ENCODE results near the gene CCSER1.

The CCSER1 gene

GRCh38 chr4:90844241-90844640, 717.0 kb downstream of the CCSER1 start:
- no peak overlapping the region for H2BK120ac ChIP-seq (ENCODE audit: insufficient read depth, low read length, poor library complexity)
- H2AFZ ChIP-seq (ENCODE audit: insufficient read depth, low read length, poor library complexity) = no peak overlapping the region
- peaks cover 6% of the 10 kb centered on the region for H3K79me1 ChIP-seq (ENCODE audit: low read length)
- no peaks in the 10 kb centered on the region for H3K36me3 ChIP-seq (ENCODE audit: control insufficient read depth in 1 of 2, insufficient read depth in 2 of 2, low read length in 2 of 2)
- no peaks in the 10 kb centered on the region for H3K79me2 ChIP-seq (ENCODE audit: control insufficient read depth, insufficient read depth, low read length, poor library complexity)
- H2BK5ac ChIP-seq (ENCODE audit: low read depth, low read length, poor library complexity) = no peak overlapping the region
- no peak overlapping the region for H3K4me3 ChIP-seq (ENCODE audit: low read depth, low read length)
- DNase-seq = peak in 1 of 2 donors; percentile 26
- no peak overlapping the region for H4K8ac ChIP-seq (ENCODE audit: low read depth, low read length)
- no peak overlapping the region for H3K4me2 ChIP-seq (ENCODE audit: low read length)
- no peak overlapping the region for H4K91ac ChIP-seq (ENCODE audit: low read depth, low read length)
- no peak overlapping the region for H4K12ac ChIP-seq (ENCODE audit: low read depth, low read length)
- H3K27me3 ChIP-seq (ENCODE audit: insufficient read depth, low read length) = no peaks in the 10 kb centered on the region
- H3K14ac ChIP-seq (ENCODE audit: low read length) = no peak overlapping the region
- no peak overlapping the region for H3K18ac ChIP-seq (ENCODE audit: low read length)
- no peak overlapping the region for H2AK5ac ChIP-seq (ENCODE audit: low read length)
- no peak overlapping the region for H3K23ac ChIP-seq (ENCODE audit: low read length)
- no peak overlapping the region for H3K27ac ChIP-seq (ENCODE audit: low read depth, low read length)
- no peak overlapping the region for H3K9ac ChIP-seq (ENCODE audit: low read length)
- H3K4ac ChIP-seq (ENCODE audit: low read depth, low read length) = no peak overlapping the region
- H3K4me1 ChIP-seq (ENCODE audit: control insufficient read depth in 1 of 2, insufficient read depth in 2 of 2, low read length in 2 of 2) = peaks cover 0 to 1% of the 10 kb centered on the region in 2 experiments
- no peak overlapping the region for H2BK12ac ChIP-seq (ENCODE audit: low read length)
- no peaks in the 10 kb centered on the region for H3K9me3 ChIP-seq (ENCODE audit: insufficient read depth, low read depth, low read length)

GRCh38 chr4:90845777-90846176, 718.6 kb downstream of the CCSER1 start:
- Histone ChIP-seq H3K9ac (ENCODE audit: low read length) (no peak overlapping the region), H2BK5ac (ENCODE audit: low read depth, low read length, poor library complexity) (no peak overlapping the region), H2BK120ac (ENCODE audit: insufficient read depth, low read length, poor library complexity) (no peak overlapping the region), H3K9me3 (ENCODE audit: insufficient read depth, low read depth, low read length) (peaks cover 1% of the 10 kb centered on the region), H4K8ac (ENCODE audit: low read depth, low read length) (no peak overlapping the region), H3K4me2 (ENCODE audit: low read length) (no peak overlapping the region), H3K14ac (ENCODE audit: low read length) (no peak overlapping the region), H2AK5ac (ENCODE audit: low read length) (no peak overlapping the region), H3K27ac (ENCODE audit: low read depth, low read length) (no peak overlapping the region), H3K4ac (ENCODE audit: low read depth, low read length) (no peak overlapping the region), H3K79me2 (ENCODE audit: control insufficient read depth, insufficient read depth, low read length, poor library complexity) (no peaks in the 10 kb centered on the region), H4K91ac (ENCODE audit: low read depth, low read length) (no peak overlapping the region), H2AFZ (ENCODE audit: insufficient read depth, low read length, poor library complexity) (no peak overlapping the region), H3K4me3 (ENCODE audit: low read depth, low read length) (no peak overlapping the region), H3K27me3 (ENCODE audit: insufficient read depth, low read length) (no peaks in the 10 kb centered on the region), H3K18ac (ENCODE audit: low read length) (no peak overlapping the region), H4K12ac (ENCODE audit: low read depth, low read length) (no peak overlapping the region), H2BK12ac (ENCODE audit: low read length) (no peak overlapping the region), H3K23ac (ENCODE audit: low read length) (no peak overlapping the region), H3K4me1 (ENCODE audit: control insufficient read depth in 1 of 2, insufficient read depth in 2 of 2, low read length in 2 of 2) (peaks cover 0 to 1% of the 10 kb centered on the region in 2 experiments), H3K36me3 (ENCODE audit: control insufficient read depth in 1 of 2, insufficient read depth in 2 of 2, low read length in 2 of 2) (no peaks in the 10 kb centered on the region), H3K79me1 (ENCODE audit: low read length) (peaks cover 4% of the 10 kb centered on the region)
- DNase-seq = no peak

GRCh38 chr4:90852237-90852636, 725.0 kb downstream of the CCSER1 start:
- Histone ChIP-seq H2BK12ac (ENCODE audit: low read length) (no peak overlapping the region), H2BK5ac (ENCODE audit: low read depth, low read length, poor library complexity) (no peak overlapping the region), H4K12ac (ENCODE audit: low read depth, low read length) (no peak overlapping the region), H4K91ac (ENCODE audit: low read depth, low read length) (no peak overlapping the region), H3K14ac (ENCODE audit: low read length) (no peak overlapping the region), H2BK120ac (ENCODE audit: insufficient read depth, low read length, poor library complexity) (no peak overlapping the region), H3K9ac (ENCODE audit: low read length) (no peak overlapping the region), H3K79me1 (ENCODE audit: low read length) (no peaks in the 10 kb centered on the region), H2AK5ac (ENCODE audit: low read length) (no peak overlapping the region), H3K27ac (ENCODE audit: low read depth, low read length) (no peak overlapping the region), H3K79me2 (ENCODE audit: control insufficient read depth, insufficient read depth, low read length, poor library complexity) (no peaks in the 10 kb centered on the region), H3K4me3 (ENCODE audit: low read depth, low read length) (no peak overlapping the region), H3K27me3 (ENCODE audit: insufficient read depth, low read length) (no peaks in the 10 kb centered on the region), H3K23ac (ENCODE audit: low read length) (no peak overlapping the region), H3K4me1 (ENCODE audit: control insufficient read depth in 1 of 2, insufficient read depth in 2 of 2, low read length in 2 of 2) (peaks cover 0 to 4% of the 10 kb centered on the region in 2 experiments), H3K9me3 (ENCODE audit: insufficient read depth, low read depth, low read length) (peaks cover 1% of the 10 kb centered on the region), H3K18ac (ENCODE audit: low read length) (no peak overlapping the region), H3K4ac (ENCODE audit: low read depth, low read length) (no peak overlapping the region), H4K8ac (ENCODE audit: low read depth, low read length) (no peak overlapping the region), H3K36me3 (ENCODE audit: control insufficient read depth in 1 of 2, insufficient read depth in 2 of 2, low read length in 2 of 2) (no peaks in the 10 kb centered on the region), H2AFZ (ENCODE audit: insufficient read depth, low read length, poor library complexity) (no peak overlapping the region), H3K4me2 (ENCODE audit: low read length) (no peak overlapping the region)
- no peak for DNase-seq
- no CpG with 5 or more reads among the region's 4 CpGs for WGBS (ENCODE audit: extremely low coverage, insufficient coverage, insufficient read length)

GRCh38 chr4:90855111-90855510, 727.9 kb downstream of the CCSER1 start:
- H3K36me3 ChIP-seq (ENCODE audit: control insufficient read depth in 1 of 2, insufficient read depth in 2 of 2, low read length in 2 of 2) = no peaks in the 10 kb centered on the region
- H3K4me1 ChIP-seq (ENCODE audit: control insufficient read depth in 1 of 2, insufficient read depth in 2 of 2, low read length in 2 of 2) = peaks cover 0 to 4% of the 10 kb centered on the region in 2 experiments
- no peak overlapping the region for H2AFZ ChIP-seq (ENCODE audit: insufficient read depth, low read length, poor library complexity)
- no peak overlapping the region for H3K23ac ChIP-seq (ENCODE audit: low read length)
- H3K18ac ChIP-seq (ENCODE audit: low read length) = no peak overlapping the region
- no peaks in the 10 kb centered on the region for H3K79me2 ChIP-seq (ENCODE audit: control insufficient read depth, insufficient read depth, low read length, poor library complexity)
- no peaks in the 10 kb centered on the region for H3K79me1 ChIP-seq (ENCODE audit: low read length)
- H3K4me2 ChIP-seq (ENCODE audit: low read length) = no peak overlapping the region
- no peak overlapping the region for H2BK120ac ChIP-seq (ENCODE audit: insufficient read depth, low read length, poor library complexity)
- peaks cover 1% of the 10 kb centered on the region for H3K9me3 ChIP-seq (ENCODE audit: insufficient read depth, low read depth, low read length)
- H4K91ac ChIP-seq (ENCODE audit: low read depth, low read length) = no peak overlapping the region
- H2BK5ac ChIP-seq (ENCODE audit: low read depth, low read length, poor library complexity) = no peak overlapping the region
- H4K8ac ChIP-seq (ENCODE audit: low read depth, low read length) = no peak overlapping the region
- no peak overlapping the region for H2BK12ac ChIP-seq (ENCODE audit: low read length)
- no peak overlapping the region for H4K12ac ChIP-seq (ENCODE audit: low read depth, low read length)
- H3K27me3 ChIP-seq (ENCODE audit: insufficient read depth, low read length) = no peaks in the 10 kb centered on the region
- no peak overlapping the region for H3K4ac ChIP-seq (ENCODE audit: low read depth, low read length)
- no peak overlapping the region for H3K9ac ChIP-seq (ENCODE audit: low read length)
- no peak overlapping the region for H3K4me3 ChIP-seq (ENCODE audit: low read depth, low read length)
- no peak overlapping the region for H3K27ac ChIP-seq (ENCODE audit: low read depth, low read length)
- no peak overlapping the region for H3K14ac ChIP-seq (ENCODE audit: low read length)
- no peak for DNase-seq
- H2AK5ac ChIP-seq (ENCODE audit: low read length) = no peak overlapping the region

All from trophoblast cell (in vitro differentiated cells and primary cell).